ENCODE measurements around the gene ATP5PO. TPM values are rescaled to one million over a fixed set of nuclear protein-coding genes. Genes with fewer than 3 reads are reported as not detected.

Gene ATP5PO
- polyA plus RNA-seq (2013, experiment 1 of 2), result 378 TPM
- 387 TPM for polyA plus RNA-seq (2013, experiment 2 of 2)

- Histone ChIP-seq H2BK15ac (ENCODE audit: low read length) (no peak within 1 kb of the TSS), H3K4me2 (ENCODE audit: insufficient read depth, low read length, poor library complexity, severe bottlenecking) (peak within 1 kb of the TSS; percentile 58), H2BK120ac (ENCODE audit: low read depth, low read length) (no peak within 1 kb of the TSS), H2BK12ac (ENCODE audit: low read length) (no peak within 1 kb of the TSS), H2AK5ac (ENCODE audit: low read depth, low read length) (peak within 1 kb of the TSS; percentile 30), H3K79me1 (ENCODE audit: low read depth, low read length) (peaks cover 3% of the 10 kb centered on the region), H2BK5ac (ENCODE audit: low read length) (peak within 1 kb of the TSS; percentile 42), H3K4me1 (ENCODE audit: control insufficient read depth in 2 of 2, insufficient read depth in 1 of 2, low read depth in 1 of 2, low read length in 2 of 2) (peaks cover 4 to 9% of the 10 kb centered on the region in 2 donors), H3K9me3 (replicated peaks in 1 of 2; ENCODE audit: control insufficient read depth in 2 of 2, insufficient read depth in 1 of 2, low read depth in 1 of 2, low read length in 2 of 2) (no peaks in the 10 kb centered on the region), H3K23ac (ENCODE audit: low read depth, low read length, poor library complexity) (peak within 1 kb of the TSS; percentile 53), H3K4ac (ENCODE audit: low read length) (no peak within 1 kb of the TSS), H2AFZ (ENCODE audit: low read length) (peak within 1 kb of the TSS; percentile 89), H3K36me3 (replicated peaks in 1 of 2; ENCODE audit: control insufficient read depth in 2 of 2, insufficient read depth in 2 of 2, low read length in 2 of 2) (peaks cover 3 to 39% of the 10 kb centered on the region in 2 donors), H3K9ac (ENCODE audit: low read depth, low read length, poor library complexity) (peak within 1 kb of the TSS; percentile 89), H3K18ac (ENCODE audit: low read length) (peak within 1 kb of the TSS; percentile 89), H4K91ac (ENCODE audit: low read depth, low read length, poor library complexity) (no peak within 1 kb of the TSS), H3K4me3 (ENCODE audit: low read length in 2 of 2) (peak within 1 kb of the TSS; percentile 78 to 91), H3K14ac (ENCODE audit: low read length) (peak within 1 kb of the TSS; percentile 73), H4K8ac (ENCODE audit: low read depth, low read length) (no peak within 1 kb of the TSS), H3K27ac (replicated peaks; ENCODE audit: low read length) (no peak within 1 kb of the TSS), H3K27me3 (ENCODE audit: control insufficient read depth in 3 of 3, insufficient read depth in 3 of 3, low read depth in 1 of 3, low read length in 3 of 3) (no peaks in the 10 kb centered on the region)
- no CpG with 5 or more reads among the region's 45 CpGs for WGBS, 2 donors (ENCODE audit: extremely low coverage in 2 of 2, insufficient read length in 2 of 2, insufficient replicate concordance in 1 of 2)
- peak; percentile 92 for DNase-seq (ENCODE audit: low spot score)
These were observed at the start of gene ATP5PO for GRCh38 chr21:33915368-33916199. Gene ATP5PO, minus strand, starts transcription at chr21:33915804. Its CDS starts 41 bp downstream, at chr21:33915763.

GRCh38 chr21:33964706-33965325, 49.2 kb upstream of the ATP5PO start:
- H3K4me3 ChIP-seq (ENCODE audit: low read length in 2 of 2), result no peak overlapping the region
- H3K4me1 ChIP-seq (ENCODE audit: control insufficient read depth in 2 of 2, insufficient read depth in 1 of 2, low read depth in 1 of 2, low read length in 2 of 2), result peaks cover 0 to 7% of the 10 kb centered on the region in 2 donors
- no peak overlapping the region for H3K14ac ChIP-seq (ENCODE audit: low read length)
- no peak overlapping the region for H3K4ac ChIP-seq (ENCODE audit: low read length)
- no CpG with 5 or more reads among the region's 3 CpGs for WGBS, 2 donors (ENCODE audit: extremely low coverage in 2 of 2, insufficient read length in 2 of 2, insufficient replicate concordance in 1 of 2)
- DNase-seq (ENCODE audit: low spot score), result no peak
- H3K23ac ChIP-seq (ENCODE audit: low read depth, low read length, poor library complexity), result no peak overlapping the region
- H2AK5ac ChIP-seq (ENCODE audit: low read depth, low read length), result no peak overlapping the region
- no peaks in the 10 kb centered on the region for H3K27me3 ChIP-seq (ENCODE audit: control insufficient read depth in 3 of 3, insufficient read depth in 3 of 3, low read depth in 1 of 3, low read length in 3 of 3)
- H3K36me3 ChIP-seq (replicated peaks in 1 of 2; ENCODE audit: control insufficient read depth in 2 of 2, insufficient read depth in 2 of 2, low read length in 2 of 2), result no peaks in the 10 kb centered on the region
- no peak overlapping the region for H2AFZ ChIP-seq (ENCODE audit: low read length)
- H3K9me3 ChIP-seq (replicated peaks in 1 of 2; ENCODE audit: control insufficient read depth in 2 of 2, insufficient read depth in 1 of 2, low read depth in 1 of 2, low read length in 2 of 2), result peaks cover 0 to 3% of the 10 kb centered on the region in 2 donors
- H2BK15ac ChIP-seq (ENCODE audit: low read length), result no peak overlapping the region
- H3K27ac ChIP-seq (replicated peaks; ENCODE audit: low read length), result no peak overlapping the region
- no peak overlapping the region for H3K9ac ChIP-seq (ENCODE audit: low read depth, low read length, poor library complexity)
- H3K79me1 ChIP-seq (ENCODE audit: low read depth, low read length), result no peaks in the 10 kb centered on the region
- no peak overlapping the region for H2BK5ac ChIP-seq (ENCODE audit: low read length)
- no peak overlapping the region for H4K91ac ChIP-seq (ENCODE audit: low read depth, low read length, poor library complexity)
- no peak overlapping the region for H4K8ac ChIP-seq (ENCODE audit: low read depth, low read length)
- H3K18ac ChIP-seq (ENCODE audit: low read length), result no peak overlapping the region
- H2BK120ac ChIP-seq (ENCODE audit: low read depth, low read length), result no peak overlapping the region
- no peak overlapping the region for H3K4me2 ChIP-seq (ENCODE audit: insufficient read depth, low read length, poor library complexity, severe bottlenecking)
- no peak overlapping the region for H2BK12ac ChIP-seq (ENCODE audit: low read length)

GRCh38 chr21:33963848-33964555, 48.4 kb upstream of the ATP5PO start:
- H3K4me3 ChIP-seq (ENCODE audit: low read length in 2 of 2), result no peak overlapping the region
- H2AFZ ChIP-seq (ENCODE audit: low read length), result no peak overlapping the region
- H3K4me1 ChIP-seq (ENCODE audit: control insufficient read depth in 2 of 2, insufficient read depth in 1 of 2, low read depth in 1 of 2, low read length in 2 of 2), result peaks cover 0 to 7% of the 10 kb centered on the region in 2 donors
- no peak overlapping the region for H3K14ac ChIP-seq (ENCODE audit: low read length)
- H2BK12ac ChIP-seq (ENCODE audit: low read length), result no peak overlapping the region
- H2AK5ac ChIP-seq (ENCODE audit: low read depth, low read length), result no peak overlapping the region
- no peak overlapping the region for H3K18ac ChIP-seq (ENCODE audit: low read length)
- WGBS, 2 donors (ENCODE audit: extremely low coverage in 2 of 2, insufficient read length in 2 of 2, insufficient replicate concordance in 1 of 2), result no CpG with 5 or more reads among the region's 5 CpGs
- H3K9me3 ChIP-seq (replicated peaks in 1 of 2; ENCODE audit: control insufficient read depth in 2 of 2, insufficient read depth in 1 of 2, low read depth in 1 of 2, low read length in 2 of 2), result peaks cover 0 to 8% of the 10 kb centered on the region in 2 donors
- H3K4me2 ChIP-seq (ENCODE audit: insufficient read depth, low read length, poor library complexity, severe bottlenecking), result no peak overlapping the region
- H4K8ac ChIP-seq (ENCODE audit: low read depth, low read length), result no peak overlapping the region
- H2BK120ac ChIP-seq (ENCODE audit: low read depth, low read length), result no peak overlapping the region
- H3K27ac ChIP-seq (replicated peaks; ENCODE audit: low read length), result no peak overlapping the region
- no peaks in the 10 kb centered on the region for H3K36me3 ChIP-seq (replicated peaks in 1 of 2; ENCODE audit: control insufficient read depth in 2 of 2, insufficient read depth in 2 of 2, low read length in 2 of 2)
- no peak overlapping the region for H2BK15ac ChIP-seq (ENCODE audit: low read length)
- no peak overlapping the region for H4K91ac ChIP-seq (ENCODE audit: low read depth, low read length, poor library complexity)
- no peak overlapping the region for H3K23ac ChIP-seq (ENCODE audit: low read depth, low read length, poor library complexity)
- no peaks in the 10 kb centered on the region for H3K79me1 ChIP-seq (ENCODE audit: low read depth, low read length)
- no peak overlapping the region for H2BK5ac ChIP-seq (ENCODE audit: low read length)
- no peak overlapping the region for H3K9ac ChIP-seq (ENCODE audit: low read depth, low read length, poor library complexity)
- H3K4ac ChIP-seq (ENCODE audit: low read length), result no peak overlapping the region
- no peaks in the 10 kb centered on the region for H3K27me3 ChIP-seq (ENCODE audit: control insufficient read depth in 3 of 3, insufficient read depth in 3 of 3, low read depth in 1 of 3, low read length in 3 of 3)
- no peak for DNase-seq (ENCODE audit: low spot score)

Measured in neuronal stem cell (in vitro differentiated cells).